Astrocyte (in vitro differentiated cells and primary cell): Measurements from ENCODE around the gene CNTN6. TPM values are rescaled to one million over a fixed set of nuclear protein-coding genes. Genes with fewer than 3 reads are reported as not detected.

Source experiments
- DNase-seq: peaks from one replicate; pipeline ENCODE4 v3.0.0-alpha.2; 2010; ENCODE audit warnings: low read depth
- FAIRE-seq: peaks from 2 replicates; lab custom pipeline; 2011; peaks lifted over from hg19 to GRCh38; lab: Jason Lieb, UNC
- H2AFZ ChIP-seq: 2 replicates; pipeline ENCODE4 v1.6.0; 2012; ENCODE audit warnings: low read depth, low read length, inconsistent platforms
- H3K27ac ChIP-seq: 2 replicates; pipeline ENCODE4 v1.5.1; 2011; ENCODE audit warnings: low read depth, low read length, inconsistent platforms
- H3K27me3 ChIP-seq: 2 replicates; pipeline ENCODE4 v1.6.0; 2011; ENCODE audit warnings: low read length, inconsistent platforms; ENCODE audit not compliant: insufficient read depth
- H3K36me3 ChIP-seq: 2 replicates; pipeline ENCODE4 v1.5.1; 2011; ENCODE audit warnings: low read length, inconsistent platforms; ENCODE audit not compliant: insufficient read depth
- H3K4me1 ChIP-seq: 2 replicates; pipeline ENCODE4 v1.5.1; 2011; ENCODE audit warnings: low read length, inconsistent platforms; ENCODE audit not compliant: insufficient read depth
- H3K4me2 ChIP-seq: 2 replicates; pipeline ENCODE4 v1.6.0; 2012; ENCODE audit warnings: low read length, inconsistent platforms
- H3K4me3 ChIP-seq: 2 replicates; pipeline ENCODE4 v1.5.1; 2011; ENCODE audit warnings: low read depth, mild to moderate bottlenecking, low read length, inconsistent platforms; ENCODE audit not compliant: insufficient read depth
- H3K79me2 ChIP-seq: 2 replicates; pipeline ENCODE4 v1.6.0; 2012; ENCODE audit warnings: mild to moderate bottlenecking, low read length, inconsistent platforms; ENCODE audit not compliant: insufficient read depth
- H3K9ac ChIP-seq: 2 replicates; pipeline ENCODE4 v1.6.0; 2012; ENCODE audit warnings: mild to moderate bottlenecking, low read length, inconsistent platforms
- H3K9me3 ChIP-seq: 2 replicates; pipeline ENCODE4 v1.5.1; 2012; ENCODE audit warnings: low read depth, mild to moderate bottlenecking, low read length, inconsistent platforms; ENCODE audit not compliant: insufficient read depth
- H4K20me1 ChIP-seq: 2 replicates; pipeline ENCODE4 v1.6.0; 2012; ENCODE audit warnings: low read length, inconsistent platforms; ENCODE audit not compliant: insufficient read depth
- H3K27ac Mint-ChIP-seq: one replicate; pipeline ENCODE4 v1.8.0; 2021; ENCODE audit warnings: mild to moderate bottlenecking, mixed read lengths; ENCODE audit not compliant: unreplicated experiment
- H3K27me3 Mint-ChIP-seq: one replicate; pipeline ENCODE4 v1.8.0; 2021; ENCODE audit warnings: low read depth, mixed read lengths; ENCODE audit not compliant: unreplicated experiment
- H3K36me3 Mint-ChIP-seq: one replicate; pipeline ENCODE4 v1.8.0; 2021; ENCODE audit warnings: low read depth, mixed read lengths; ENCODE audit not compliant: unreplicated experiment
- H3K4me1 Mint-ChIP-seq: one replicate; pipeline ENCODE4 v1.8.0; 2021; ENCODE audit warnings: low read depth, mixed read lengths; ENCODE audit not compliant: unreplicated experiment
- H3K4me3 Mint-ChIP-seq: one replicate; pipeline ENCODE4 v1.8.0; 2021; ENCODE audit warnings: mild to moderate bottlenecking, moderate library complexity, mixed read lengths; ENCODE audit not compliant: unreplicated experiment
- H3K9me3 Mint-ChIP-seq: one replicate; pipeline ENCODE4 v1.8.0; 2021; ENCODE audit warnings: mild to moderate bottlenecking, mixed read lengths; ENCODE audit not compliant: unreplicated experiment
- CTCF ChIP-seq: IDR thresholded peaks from 2 replicates; pipeline ENCODE4 v1.5.1; 2011; ENCODE audit warnings: low read depth, mild to moderate bottlenecking, inconsistent platforms, low read length, moderate library complexity; ENCODE audit not compliant: insufficient read depth
- EZH2 ChIP-seq: IDR thresholded peaks from 2 replicates; pipeline ENCODE4 v1.6.1; 2012; ENCODE audit warnings: mild to moderate bottlenecking, low read length, inconsistent platforms; ENCODE audit not compliant: insufficient read depth
- total RNA-seq: library from RNA; stranded (reverse); gene quantifications from 2 replicates; pipeline ENCODE4 v1.2.1, GENCODE V29; 2021

CNTN6 gene
- total RNA-seq, 1 donor from 2014 or later, result not detected

- H3K9ac ChIP-seq, result no peak overlapping the region
- H3K4me1 ChIP-seq, result no peaks in the 10 kb centered on the region
- peaks cover 2% of the 10 kb centered on the region for H3K9me3 Mint-ChIP-seq
- TF ChIP-seq EZH2 (no peak), CTCF (no peak)
- H3K4me1 Mint-ChIP-seq, result no peaks in the 10 kb centered on the region
- H3K4me3 Mint-ChIP-seq, result no peak overlapping the region
- H3K27me3 ChIP-seq, result no peaks in the 10 kb centered on the region
- no peak overlapping the region for H3K4me2 ChIP-seq
- H3K4me3 ChIP-seq, result no peak overlapping the region
- H3K27ac ChIP-seq, result no peak overlapping the region
- H2AFZ ChIP-seq, result no peak overlapping the region
- H4K20me1 ChIP-seq, result no peaks in the 10 kb centered on the region
- no peaks in the 10 kb centered on the region for H3K36me3 Mint-ChIP-seq
- FAIRE-seq (no peak), DNase-seq (no peak)
- no peaks in the 10 kb centered on the region for H3K36me3 ChIP-seq
- H3K27me3 Mint-ChIP-seq, result no peaks in the 10 kb centered on the region
- H3K79me2 ChIP-seq, result no peaks in the 10 kb centered on the region
- no peak overlapping the region for H3K27ac Mint-ChIP-seq
- H3K9me3 ChIP-seq, result no peaks in the 10 kb centered on the region
These were observed 134.3 kb downstream of the CNTN6 start for GRCh38 chr3:1227111-1227510.

- Histone ChIP-seq H3K4me3 (no peak overlapping the region), H4K20me1 (no peaks in the 10 kb centered on the region), H3K27ac (no peak overlapping the region), H3K79me2 (no peaks in the 10 kb centered on the region), H3K4me2 (no peak overlapping the region), H3K9me3 (no peaks in the 10 kb centered on the region), H3K27me3 (no peaks in the 10 kb centered on the region), H2AFZ (no peak overlapping the region), H3K4me1 (no peaks in the 10 kb centered on the region), H3K9ac (no peak overlapping the region), H3K36me3 (no peaks in the 10 kb centered on the region)
- H3K4me1 Mint-ChIP-seq, result no peaks in the 10 kb centered on the region
- no peaks in the 10 kb centered on the region for H3K27me3 Mint-ChIP-seq
- no peaks in the 10 kb centered on the region for H3K36me3 Mint-ChIP-seq
- H3K4me3 Mint-ChIP-seq, result no peak overlapping the region
- H3K27ac Mint-ChIP-seq, result no peak overlapping the region
- DNase-seq (no peak), FAIRE-seq (no peak)
- peaks cover 2% of the 10 kb centered on the region for H3K9me3 Mint-ChIP-seq
- no peak for TF ChIP-seq CTCF
- no peak for TF ChIP-seq EZH2
These were observed 135.5 kb downstream of the CNTN6 start for GRCh38 chr3:1228289-1228688.

GRCh38 chr3:1230920-1231319 is 138.1 kb downstream of the CNTN6 start:
- Histone ChIP-seq H3K27me3 (no peaks in the 10 kb centered on the region), H3K79me2 (no peaks in the 10 kb centered on the region), H3K9me3 (no peaks in the 10 kb centered on the region), H3K9ac (no peak overlapping the region), H4K20me1 (no peaks in the 10 kb centered on the region), H3K4me2 (no peak overlapping the region), H3K4me3 (no peak overlapping the region), H3K27ac (no peak overlapping the region), H3K4me1 (no peaks in the 10 kb centered on the region), H2AFZ (no peak overlapping the region), H3K36me3 (no peaks in the 10 kb centered on the region)
- no peak for DNase-seq
- Mint-ChIP-seq H3K9me3 (no peaks in the 10 kb centered on the region), H3K4me3 (no peak overlapping the region), H3K4me1 (no peaks in the 10 kb centered on the region), H3K27ac (no peak overlapping the region), H3K36me3 (no peaks in the 10 kb centered on the region), H3K27me3 (no peaks in the 10 kb centered on the region)
- TF ChIP-seq CTCF (no peak), EZH2 (no peak)
- FAIRE-seq, result no peak
